HG03025 (cell line): ENCODE results near the gene CIDEA.
"Not testable (repeated sequence)": the region's sequence is repeated elsewhere in the genome, so short reads cannot be mapped to it uniquely, and the experiment has no call there.

Source experiments
- ATAC-seq: cut with Tn5 transposase; IDR thresholded peaks from one replicate; pipeline ENCODE4 v1.9.1; 2021; ENCODE audit warnings: mild to moderate bottlenecking, moderate library complexity; ENCODE audit not compliant: unreplicated experiment, low FRiP score

CIDEA gene

GRCh38 chr18:12238826-12239225 is 15.3 kb upstream of the CIDEA start:
- ATAC-seq, result no peak

DNA sequence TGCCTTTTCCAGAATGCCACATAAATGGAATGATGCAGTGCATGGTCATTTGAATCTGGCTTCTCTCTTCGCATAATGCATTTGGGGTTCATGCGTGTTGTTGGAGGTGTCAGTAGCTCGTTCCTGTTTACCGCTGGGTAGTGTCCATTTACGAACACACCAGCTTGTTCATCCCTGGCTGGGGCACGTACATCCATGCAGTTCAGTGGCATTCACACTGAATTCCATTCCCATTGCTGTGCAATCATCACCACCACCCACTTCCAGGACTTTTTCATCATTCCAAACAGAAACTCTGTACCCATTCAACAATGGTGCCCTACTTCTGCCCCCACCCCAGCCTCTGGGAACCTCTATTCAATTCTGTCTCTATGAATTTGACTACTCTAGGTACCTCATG is 14.7 kb upstream of the CIDEA start:
- no peak for ATAC-seq

DNA sequence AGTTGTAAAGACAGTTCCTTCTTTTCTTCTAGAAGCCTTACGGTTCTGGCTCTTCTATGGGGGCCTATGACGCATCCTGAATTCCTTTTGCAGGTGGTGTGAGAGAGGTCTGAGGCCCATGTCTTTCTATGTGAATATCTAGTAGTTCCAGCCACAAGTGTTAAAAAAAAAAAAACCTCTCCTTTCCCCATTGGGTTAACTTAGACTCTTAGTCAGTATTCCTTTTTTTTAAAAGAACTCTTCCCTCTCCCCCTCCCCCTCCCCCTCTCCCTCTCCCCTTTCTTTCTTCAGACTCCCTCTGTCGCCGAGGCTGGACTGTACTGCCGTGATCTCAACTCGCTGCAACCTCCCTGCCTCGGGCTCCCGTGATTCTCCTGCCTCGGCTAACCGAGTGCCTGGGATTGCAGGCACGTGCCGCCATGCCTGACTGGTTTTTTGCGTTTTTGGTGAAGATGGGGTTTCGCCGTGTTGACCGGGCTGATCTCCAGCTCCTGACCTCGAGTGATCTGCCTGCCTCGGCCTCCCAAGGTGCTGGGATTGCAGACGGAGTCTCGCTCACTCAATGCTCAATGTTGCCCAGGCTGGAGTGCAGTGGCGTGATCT is 11.4 kb upstream of the CIDEA start:
- ATAC-seq, result no peak

- not testable (repeated sequence) for ATAC-seq
Measured at GRCh38 chr18:12243272-12243671, 10.9 kb upstream of the CIDEA start.

DNA sequence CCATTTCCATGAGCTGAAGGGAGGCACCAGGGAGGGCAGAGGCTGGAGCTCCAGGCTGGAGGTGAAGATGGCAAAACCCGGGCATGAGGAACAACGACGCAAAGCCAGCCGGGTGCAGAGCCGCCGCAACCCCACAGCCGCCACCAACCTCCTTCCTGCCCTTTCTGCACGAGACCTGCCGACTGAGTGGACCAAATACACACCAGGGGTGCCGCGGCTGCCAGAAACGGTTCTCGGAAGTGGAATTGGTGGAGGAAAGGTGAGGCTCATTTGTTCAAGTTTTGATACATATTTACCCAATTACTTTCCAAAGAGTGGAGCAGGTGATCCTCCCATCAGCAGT is 8.4 kb upstream of the CIDEA start:
- ATAC-seq, result no peak

DNA sequence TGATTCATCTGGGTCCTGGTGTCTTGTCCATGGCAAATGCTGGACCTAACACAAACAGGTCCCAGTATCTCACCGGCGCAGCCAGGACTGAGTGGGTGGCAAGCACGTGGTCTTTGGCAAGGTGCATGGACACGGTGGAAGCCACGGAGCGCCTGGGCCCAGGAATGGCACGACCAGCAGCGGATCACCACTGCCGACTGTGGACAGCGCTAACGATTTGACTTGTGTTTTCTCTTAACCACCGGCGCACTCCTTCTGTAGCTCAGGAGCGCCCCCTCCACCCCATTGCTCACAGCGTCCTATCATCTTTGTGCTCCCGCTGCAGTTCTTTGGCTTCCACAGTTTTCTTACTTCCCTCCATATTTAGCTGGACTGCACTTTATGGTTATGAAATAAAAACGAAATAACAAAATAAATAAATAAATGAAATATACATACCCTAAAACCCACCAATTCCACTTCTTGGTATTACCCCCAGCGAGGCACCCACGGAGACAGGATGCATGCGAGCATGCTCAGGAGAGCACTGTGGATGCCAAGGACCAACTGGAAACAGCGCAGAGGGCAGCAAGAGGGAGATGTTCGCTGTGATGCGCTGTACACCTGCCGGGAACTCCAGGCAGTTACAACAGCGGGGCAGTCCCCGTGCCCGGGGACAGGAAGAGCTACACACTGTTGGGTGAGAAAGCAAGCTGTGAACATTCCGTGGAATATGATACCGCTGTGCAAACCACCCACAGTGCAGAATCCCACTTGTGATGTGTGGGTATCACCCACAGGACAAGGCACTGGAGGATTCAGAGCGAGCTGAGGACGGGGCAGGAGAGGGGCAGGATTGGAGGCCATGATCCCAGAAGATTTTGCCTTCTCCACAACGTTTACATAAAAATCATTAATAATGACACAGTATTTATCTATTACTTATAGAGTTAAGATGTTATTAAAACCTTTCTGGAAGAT is 7.0 kb upstream of the CIDEA start:
- no peak for ATAC-seq

GRCh38 chr18:12247946-12248345 is 6.2 kb upstream of the CIDEA start:
- no peak for ATAC-seq

DNA sequence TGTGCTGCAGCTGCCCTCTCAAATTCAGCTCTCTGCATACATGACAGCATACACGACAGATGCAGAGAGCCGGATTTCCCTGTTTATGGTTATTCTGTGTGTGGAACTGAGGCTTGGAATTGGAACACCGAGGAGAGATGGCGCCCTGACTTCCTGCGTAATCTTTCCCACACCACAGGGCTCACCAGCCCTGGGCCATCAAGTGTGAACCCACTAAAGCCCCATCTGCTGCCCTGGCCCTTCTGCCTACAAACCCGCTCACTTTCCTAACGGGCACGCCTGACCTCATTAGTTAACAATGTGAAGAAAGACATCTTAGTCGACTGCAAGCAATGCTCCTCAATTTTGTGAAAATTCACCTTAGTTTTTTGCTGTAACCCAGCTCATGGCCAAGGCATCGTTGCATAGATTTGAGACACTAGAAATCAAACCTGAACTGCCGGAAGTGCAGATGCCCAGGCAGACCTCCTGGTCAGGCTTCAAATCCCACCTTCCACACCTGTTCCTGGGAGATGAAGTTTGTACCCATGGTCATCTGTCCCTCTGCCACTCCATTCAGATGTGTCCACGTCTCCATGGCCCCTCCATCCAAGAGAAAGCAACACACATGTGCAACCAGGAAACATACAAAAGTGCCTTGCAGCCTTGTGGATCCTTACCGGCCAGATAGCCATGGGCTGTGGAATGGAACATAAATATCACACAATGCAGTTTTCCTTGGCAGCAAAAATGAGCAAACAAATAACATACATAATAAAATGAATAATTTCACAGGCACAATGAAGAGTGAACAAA is 5.0 kb upstream of the CIDEA start:
- no peak for ATAC-seq

DNA sequence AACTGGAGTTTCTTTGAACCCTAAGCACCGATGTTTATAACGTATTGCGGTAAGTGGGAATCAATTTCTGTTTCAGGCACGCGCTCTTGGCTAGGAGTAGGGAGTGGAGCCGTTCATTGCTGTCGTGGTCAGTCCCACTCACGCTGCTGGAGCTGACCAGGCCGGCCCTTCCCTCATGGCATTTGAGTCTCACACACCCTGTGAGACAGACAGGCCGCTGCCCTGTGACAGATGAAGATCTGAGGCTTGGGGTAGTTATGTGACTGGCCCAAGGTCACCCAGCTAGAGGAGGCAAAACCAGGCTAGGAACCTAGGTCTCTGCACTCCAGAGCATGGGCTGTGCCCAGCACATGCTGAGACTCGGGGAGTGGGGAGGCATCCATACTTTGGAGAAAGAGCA is 2.9 kb upstream of the CIDEA start:
- no peak for ATAC-seq

DNA sequence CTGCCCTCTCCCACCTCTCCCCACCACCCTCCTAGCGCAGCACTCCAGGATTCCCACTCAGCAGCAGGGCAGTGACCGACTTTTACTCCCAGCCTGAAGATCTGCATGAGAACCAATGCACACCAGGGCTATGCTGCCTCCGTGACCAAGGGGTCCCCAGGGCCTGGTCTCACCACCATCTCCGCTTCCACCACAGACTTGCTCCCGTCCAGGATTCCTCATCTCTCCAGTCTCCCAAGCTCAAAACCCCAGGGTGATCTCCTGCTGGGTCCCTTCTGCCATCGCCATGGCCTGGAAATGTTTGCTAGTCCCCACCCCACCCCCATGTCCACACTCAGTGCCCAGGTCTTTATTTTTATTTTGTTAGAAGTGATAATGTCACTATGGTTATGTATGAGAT is 2.1 kb upstream of the CIDEA start:
- ATAC-seq, result no peak

GRCh38 chr18:12253027-12253426 is 1.1 kb upstream of the CIDEA start:
- no peak for ATAC-seq

DNA sequence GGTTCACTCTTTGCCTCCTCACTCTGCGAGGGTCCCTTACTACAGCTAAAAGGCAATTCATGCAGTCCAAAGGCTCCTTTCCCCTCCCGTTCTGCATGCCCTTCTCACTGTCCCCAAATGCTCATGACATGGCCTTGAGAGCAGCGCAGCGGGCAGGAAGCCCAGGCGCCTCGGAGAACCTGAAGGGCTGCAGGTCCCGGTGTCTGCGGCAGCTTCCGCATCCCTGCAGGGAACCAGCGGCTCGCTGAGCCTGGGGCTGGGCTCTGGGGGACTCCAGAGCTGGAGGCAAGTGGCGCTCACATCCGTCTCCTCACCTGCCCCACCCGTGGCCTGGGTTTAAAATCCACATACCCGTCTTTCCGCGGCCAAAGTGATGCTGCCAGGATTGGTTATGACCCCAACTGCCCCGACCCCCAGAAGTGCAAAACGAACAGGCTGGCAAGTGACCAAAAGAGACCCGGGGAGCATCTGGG is 462 bp upstream of the CIDEA start:
- ATAC-seq, result no peak

DNA sequence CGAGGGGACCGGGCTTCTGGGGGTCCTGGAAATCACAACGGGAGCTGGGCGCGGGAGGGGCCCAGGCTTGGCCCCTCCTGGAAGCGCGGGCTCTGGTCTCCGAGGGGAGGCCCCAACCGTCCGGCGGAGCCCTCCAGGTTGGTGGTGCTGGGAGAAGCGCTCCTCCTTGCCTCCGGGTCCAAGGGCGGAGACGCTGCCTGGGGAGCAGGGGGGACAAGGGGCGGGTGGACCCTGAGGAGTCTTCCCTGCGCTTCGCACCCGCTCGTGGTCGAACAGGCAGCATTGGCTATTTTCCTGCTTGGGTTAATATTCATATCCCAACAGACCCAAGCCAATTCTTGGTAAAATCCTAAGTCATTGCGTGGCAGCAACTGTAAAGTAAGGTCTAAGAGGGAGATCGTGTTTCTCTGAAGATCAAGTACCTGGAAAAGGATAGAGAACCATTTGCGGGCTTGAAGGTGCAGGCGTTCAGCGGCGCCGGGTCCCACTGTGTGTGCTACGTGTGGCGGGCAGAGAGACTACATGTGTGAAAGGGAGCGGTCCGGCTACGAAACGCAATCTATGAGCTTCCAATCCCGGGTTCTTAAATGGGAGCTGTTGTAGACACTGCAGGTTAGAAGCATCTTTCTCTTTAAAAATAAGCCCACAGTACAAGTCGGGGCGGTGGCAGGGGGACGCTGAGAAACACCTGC is 805 bp downstream of the CIDEA start:
- no peak for ATAC-seq

GRCh38 chr18:12255626-12256026 is 1.5 kb downstream of the CIDEA start:
- no peak for ATAC-seq

DNA sequence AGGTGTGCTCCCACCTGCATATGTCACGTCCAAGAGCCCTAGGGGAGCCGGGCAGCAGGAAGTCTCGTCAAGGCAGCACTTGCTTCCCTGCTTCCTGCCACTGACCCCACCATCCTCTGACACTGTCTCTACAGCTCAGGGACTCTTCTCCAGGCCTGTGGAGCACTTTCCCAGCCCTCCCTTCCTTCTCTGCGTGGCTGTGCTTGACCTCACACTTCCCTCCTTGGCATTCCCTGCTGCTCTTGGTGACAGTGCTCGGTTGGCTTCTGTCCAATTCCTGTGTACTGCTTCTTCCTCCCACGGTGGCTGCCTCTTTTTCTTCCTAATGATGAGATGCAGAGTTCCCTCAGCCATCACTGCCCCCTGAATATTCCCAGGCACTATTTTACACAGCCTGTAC is 2.8 kb downstream of the CIDEA start:
- no peak for ATAC-seq

- no peak for ATAC-seq
Measured at GRCh38 chr18:12257996-12258718, 4.0 kb downstream of the CIDEA start.

DNA sequence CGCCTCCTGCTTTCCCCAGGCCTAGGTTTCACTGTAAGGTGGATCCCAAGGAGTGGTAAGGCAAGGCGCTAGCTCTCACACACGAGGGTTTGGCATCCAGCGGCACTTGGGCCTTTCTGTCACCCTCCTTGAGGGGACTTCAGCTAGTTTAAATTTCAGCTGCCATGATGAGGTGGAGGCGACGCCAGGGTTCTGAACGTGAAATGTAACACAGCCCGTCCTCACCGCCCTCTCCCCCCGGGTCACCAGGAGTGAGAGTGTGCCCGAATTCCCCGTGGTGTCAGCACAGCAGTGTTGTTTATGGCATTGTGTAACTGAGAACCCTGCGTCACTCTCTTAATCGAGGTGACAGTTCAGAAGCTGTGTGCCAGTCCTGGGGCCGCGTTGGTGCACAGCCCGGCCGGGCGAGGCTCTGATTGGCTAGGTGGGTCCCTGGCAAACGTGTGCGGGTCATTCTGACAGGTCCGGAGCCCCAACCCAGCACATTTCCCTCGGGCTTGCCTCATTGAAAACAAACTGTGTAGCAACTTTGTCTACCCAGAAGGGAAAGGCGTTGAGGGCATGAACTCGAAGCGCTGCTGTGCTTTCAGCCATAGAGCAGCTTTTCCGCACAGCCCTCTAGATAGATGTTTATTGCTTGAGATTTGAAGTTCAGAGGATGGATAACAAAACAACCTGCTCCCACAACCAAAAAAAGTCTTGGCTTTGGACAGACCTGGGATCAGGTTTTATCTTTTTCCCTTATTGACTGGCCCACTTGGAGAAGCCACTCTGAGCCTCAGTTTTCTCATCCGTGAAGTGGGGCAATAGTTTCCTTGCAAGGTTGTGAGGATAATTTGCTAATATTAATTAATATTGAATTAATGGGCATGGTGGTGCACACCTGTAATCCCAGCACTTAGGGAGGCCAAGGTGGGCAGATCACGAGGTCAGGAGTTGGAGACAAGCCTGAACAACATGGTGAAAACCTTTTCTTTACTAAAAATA is 4.9 kb downstream of the CIDEA start:
- no peak for ATAC-seq

GRCh38 chr18:12262748-12263147 is 8.6 kb downstream of the CIDEA start:
- ATAC-seq, result no peak

DNA sequence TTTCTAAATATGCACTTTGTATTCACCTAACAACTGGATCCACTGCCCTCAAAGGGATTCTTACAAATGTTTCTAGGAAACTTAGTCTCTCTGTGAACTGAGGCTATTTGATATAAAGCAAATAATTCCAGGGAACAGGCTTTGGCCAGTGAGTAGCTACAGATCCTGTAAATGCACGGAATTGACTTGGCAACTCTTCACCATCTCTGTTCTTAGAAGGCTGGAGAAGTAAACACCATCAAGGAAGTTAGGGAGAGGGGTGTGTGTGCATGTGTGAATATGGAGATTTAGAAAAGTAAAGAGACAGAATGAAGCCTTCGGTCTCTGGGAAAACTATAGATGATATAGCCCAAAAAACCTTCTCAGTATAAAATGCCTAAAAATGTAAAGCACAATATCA is 10.7 kb downstream of the CIDEA start:
- no peak for ATAC-seq
